COLO668 (cell line): ENCODE data around the gene SGCG.
A peak's percentile ranks its signal among the peaks of the same experiment; 100 is the strongest.

Experiments
- DNase-seq: peaks from one replicate; lab custom pipeline; 2025; ENCODE audit not compliant: unreplicated experiment; lab: John Stamatoyannopoulos, UW

Gene SGCG

DNA sequence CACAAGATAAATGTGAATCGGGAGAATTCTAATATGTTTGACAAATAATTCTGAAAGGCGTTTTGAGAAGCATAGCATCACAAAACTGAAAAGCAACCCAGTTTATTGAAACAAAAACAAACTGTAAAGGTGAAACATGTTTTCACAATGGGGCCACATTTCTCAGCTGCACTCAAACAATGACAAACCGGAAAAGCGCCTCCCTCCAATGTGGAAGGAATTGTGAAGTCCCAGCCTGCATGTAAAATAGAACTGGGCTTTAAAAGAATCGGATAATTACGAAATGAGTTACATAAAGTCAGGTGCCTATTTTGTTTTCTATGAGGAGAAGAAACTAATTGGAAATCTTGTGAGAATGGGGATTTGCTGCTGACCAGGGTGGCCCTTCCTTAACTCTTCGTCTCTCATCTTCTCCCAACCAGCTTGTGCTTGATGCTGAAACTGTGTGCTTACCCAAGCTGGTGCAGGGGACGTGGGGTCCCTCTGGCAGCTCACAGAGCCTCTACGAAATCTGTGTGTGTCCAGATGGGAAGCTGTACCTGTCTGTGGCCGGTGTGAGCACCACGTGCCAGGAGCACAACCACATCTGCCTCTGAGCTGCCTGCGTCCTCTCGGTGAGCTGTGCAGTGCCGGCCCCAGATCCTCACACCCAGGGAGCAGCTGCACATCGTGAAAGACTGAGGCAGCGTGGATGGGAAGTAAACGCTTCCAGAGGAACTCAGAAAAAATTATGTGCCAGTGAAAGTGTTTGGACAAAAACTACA is 143.3 kb downstream of the SGCG start:
- DNase-seq, result no peak

DNA sequence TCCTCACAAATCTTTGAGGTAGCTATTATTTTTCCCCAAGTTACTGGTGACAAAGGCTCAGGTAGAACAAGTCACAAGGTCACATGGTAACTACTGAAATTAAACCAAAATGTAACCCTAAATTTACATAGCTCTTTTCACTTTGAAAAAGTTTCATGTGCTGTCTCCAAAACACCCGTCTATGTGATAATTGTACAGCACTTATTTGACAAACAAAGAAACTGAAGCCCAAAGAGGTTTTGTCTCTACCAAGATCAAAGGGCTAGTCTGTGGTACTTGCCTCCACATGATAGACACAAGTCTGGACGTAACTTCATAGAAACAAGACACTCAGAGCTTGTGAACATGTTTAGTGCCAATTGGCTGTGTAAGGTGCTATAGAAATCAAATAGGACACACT is 144.4 kb downstream of the SGCG start:
- DNase-seq, result no peak

DNA sequence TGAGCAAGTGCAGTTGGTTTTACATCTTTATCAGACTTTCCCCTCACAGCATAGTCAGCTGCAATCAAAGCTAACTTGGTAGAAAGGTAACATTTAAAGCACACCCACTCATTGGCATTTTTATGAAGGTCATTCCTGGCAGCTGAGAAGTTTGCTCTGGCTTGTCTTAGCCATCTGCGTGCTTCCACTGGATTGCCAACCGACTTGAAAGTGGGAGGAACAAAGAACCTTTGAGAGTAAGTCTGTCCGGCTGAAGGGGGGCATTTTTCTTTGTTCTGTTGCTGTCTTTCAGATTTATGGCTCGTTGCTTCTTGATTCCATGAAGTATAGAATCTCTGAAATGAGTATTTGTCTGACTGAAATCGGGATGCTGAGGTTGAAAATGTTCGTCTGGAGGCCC is 149.6 kb downstream of the SGCG start:
- no peak for DNase-seq

DNA sequence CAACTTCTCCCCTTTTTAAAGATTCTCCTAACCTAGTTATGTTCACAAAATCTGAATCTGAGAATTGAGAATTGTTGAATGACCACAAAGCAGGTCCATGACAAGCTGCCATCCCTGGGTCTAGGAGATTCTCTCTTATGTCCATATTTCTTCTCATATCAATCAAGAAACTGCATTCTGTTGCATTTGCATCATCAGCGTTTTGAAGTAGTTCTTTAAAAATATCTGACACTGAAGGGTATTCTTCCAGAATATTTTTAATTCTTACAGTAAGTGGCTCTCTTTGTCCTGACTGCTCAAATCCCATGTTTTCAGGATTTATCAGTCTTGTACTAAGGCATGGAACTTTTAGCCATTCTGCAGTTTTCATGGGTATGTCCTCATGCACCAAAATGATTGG is 158.4 kb downstream of the SGCG start:
- DNase-seq, result no peak

DNA sequence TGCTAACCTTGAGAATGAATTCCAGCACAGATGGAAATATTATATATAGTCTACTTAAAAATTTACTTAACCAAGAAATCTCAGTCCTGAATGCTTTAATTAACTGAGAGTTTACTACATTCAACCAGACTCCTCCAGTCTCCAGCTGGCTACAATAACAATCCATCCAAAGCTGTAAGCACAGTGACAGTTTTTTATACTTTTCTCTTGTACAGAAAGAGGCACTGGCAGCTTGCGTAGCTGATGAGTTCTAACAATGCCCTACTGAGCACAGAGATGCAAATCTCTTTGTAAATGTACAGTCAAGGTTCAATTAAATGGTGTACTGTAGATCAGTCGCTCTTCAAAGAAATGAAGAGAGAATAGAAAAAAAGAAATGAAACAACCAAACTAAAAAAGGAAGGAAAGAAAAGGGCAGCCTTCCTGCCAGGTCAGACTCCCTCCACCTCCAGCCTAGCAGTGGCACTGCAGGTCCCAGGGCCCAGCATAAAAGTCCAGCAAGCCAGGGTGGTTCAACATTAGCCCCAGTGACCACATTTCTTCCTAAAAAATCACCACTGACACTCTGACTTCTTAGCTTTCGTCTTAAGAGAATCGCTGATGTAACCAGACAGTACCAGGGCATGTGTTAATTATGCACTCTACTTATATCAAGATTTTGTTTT is 164.3 kb downstream of the SGCG start:
- no peak for DNase-seq

DNA sequence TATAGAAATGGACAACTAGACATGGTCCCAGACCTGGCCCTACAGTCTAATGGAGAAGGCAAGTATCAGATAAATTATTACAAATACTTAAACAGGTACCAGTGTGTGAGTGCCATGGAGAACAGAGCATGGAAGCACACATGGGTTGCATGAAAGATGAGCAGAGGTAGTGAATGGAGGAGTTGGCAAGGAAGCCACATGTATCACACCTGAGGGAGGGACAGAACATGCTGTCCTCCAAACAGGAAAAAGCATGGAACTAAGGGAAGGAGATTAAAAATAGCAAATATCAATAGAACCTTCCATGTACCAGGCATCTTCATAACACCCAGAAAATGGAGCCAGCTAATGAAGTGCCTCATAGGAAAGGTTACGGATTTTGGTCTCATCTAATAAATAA is 166.8 kb downstream of the SGCG start:
- DNase-seq, result no peak

DNA sequence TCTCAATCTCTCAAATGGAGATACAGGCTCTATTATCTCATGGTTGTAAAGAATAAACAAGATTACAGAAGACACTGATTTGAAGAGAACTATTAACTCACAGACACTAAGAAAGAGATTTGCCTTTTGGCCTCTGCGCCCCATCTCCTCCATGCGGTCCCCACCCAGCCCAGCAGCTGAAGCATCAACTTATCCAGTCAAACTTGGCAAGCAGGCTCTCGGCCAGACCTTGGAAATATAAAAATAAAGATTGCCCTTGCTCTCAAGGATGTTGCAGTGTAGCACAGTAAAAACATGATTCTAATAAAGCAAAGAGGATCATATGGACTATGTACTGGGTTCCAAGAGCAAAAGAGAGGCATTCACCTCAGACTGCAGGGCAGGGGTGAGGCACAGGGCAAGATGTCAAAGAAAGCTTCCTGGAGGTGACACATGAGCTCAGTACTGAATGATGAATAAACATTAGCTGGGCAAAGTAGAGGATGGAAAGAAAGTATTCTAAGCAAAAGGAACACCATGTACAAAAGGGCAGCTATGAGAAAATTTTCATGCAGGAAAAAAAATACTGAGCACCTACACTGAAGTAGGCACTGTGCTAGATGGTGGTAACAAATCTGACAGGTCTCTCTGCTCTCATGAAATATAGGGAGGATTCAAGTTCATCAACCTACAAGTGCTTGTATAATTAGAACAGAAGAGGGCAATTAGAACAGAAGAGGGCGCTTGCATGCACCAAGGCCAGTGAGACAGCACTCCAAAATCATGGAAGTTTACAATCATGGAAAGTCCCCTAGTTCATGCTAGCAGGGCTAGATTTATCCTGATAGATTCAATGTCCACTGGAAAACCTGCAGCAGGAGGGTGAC is 167.7 kb downstream of the SGCG start:
- no peak for DNase-seq

DNA sequence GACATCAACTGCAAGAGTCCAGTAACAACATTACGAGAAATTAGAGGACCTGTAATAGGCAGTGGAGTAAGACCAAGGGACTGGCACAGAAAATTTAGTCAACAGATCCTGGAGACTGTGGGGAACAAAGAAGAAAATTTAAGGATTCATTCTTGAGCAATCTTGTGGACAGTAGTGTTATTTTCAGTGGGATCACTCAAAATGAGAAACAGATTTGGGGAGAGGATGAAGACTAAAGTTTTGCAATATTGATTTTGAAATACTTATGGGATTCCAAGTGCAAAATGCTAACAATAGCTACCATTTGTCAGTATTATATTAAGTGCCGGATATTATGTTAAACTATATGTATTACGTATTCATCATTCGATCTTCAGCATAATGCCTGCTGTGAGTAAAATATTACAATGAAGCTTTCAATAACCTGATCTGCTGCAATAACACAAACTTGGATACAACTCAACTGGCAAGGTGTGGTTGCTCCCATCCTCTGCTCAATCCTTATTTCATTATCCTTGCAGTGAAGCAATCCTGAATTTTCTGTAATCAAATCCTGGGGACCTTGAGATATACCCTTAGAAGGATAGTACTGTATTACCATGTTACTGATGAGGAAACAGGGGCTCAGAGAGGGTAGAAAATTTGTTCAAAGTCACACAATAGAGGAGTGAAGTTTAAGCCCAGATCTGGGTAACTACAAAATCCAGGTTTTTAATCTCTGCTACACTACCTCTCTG is 168.6 kb downstream of the SGCG start:
- DNase-seq, result no peak

DNA sequence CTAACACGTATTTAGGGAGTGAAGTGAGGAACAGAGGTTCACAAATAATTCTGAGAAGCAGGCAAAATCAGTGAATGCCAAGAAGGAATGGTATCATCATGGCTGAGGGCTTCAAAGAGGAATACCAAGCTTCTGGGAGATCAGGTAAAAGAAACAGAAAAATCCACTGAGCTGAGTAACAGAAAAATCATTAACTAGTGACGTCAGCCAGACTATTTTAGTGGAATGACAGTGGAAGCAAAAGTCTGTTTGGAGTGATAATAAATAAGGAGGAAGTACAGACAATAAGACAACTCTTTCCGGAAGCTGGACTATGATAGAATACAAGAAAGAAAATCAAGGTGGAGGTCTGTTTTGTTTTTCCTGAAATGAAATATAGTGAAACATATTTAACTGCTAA is 169.2 kb downstream of the SGCG start:
- no peak for DNase-seq

DNA sequence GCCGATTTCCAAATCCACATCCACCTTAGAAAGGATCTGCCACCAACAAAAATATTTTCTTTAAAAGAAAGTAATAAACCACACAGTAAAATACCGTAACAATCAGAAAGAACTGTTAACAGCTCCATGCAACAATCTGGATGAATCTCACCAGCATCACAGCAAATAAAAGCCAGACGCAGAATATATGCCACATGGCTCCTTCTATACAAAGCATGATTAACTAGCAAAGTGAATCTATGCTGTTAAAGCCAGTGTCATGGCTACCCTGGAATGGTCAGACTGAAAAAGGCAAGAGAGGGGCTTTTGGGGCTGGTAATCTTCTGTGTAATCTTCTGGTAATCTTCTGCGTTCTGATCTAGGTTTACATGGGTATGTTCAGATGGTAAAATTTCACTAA is 171.4 kb downstream of the SGCG start:
- DNase-seq, result no peak

DNA sequence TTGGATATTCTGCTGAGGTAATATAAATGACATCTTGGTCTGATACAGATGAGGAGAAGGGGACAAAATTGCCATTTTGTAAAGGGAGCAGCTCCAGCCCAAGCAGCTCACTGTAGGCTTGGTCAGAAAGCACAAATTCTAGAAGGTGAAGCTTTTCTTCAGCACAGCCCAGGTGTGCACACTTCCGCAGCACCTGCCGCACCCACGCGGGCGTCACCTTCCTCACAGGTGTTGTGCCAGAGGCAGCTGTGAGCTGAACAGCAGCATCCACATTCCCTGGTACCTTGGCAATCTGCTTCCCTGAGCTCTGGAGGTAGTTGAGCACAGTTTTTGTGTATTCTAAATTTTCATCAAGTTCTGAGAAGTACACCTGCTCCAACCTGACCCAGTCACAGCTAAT is 173.7 kb downstream of the SGCG start:
- peak; percentile 80 for DNase-seq

DNA sequence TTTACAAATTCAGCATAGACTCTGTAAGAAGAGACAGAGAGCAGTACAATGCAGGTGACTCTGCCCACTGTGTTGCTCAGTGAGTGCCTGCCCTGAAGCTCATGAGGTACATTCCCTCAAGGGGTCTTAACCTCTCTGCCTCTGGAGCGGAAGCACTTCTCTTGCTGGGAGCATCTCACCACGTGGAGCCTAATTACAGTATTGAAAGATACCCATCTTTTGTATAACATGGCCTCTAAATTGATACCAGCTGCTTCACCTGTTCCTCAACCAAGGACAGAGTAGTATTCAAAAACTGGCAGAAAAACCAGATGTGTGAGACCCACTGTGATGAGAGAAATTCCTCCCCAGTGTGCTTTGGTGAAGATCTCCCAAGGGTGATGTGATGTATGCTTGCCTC is 175.6 kb downstream of the SGCG start:
- no peak for DNase-seq

DNA sequence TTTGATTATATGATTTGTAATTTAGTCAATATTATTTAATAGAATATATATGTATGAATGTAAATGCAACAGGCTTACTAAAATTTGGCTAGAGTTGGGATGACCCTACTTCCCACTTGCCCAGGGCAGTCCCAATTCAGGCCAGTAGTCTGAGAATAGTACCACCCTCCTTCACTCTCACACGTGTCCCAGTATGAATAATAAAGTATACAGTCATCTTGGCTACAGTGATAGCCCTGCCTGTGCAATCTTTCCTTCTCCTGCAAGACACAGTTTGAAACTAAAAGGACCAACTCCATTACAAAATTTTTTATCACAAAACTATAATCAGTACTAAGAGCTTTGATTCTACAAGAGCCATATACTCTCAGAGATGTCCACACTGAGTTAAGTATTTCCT is 176.6 kb downstream of the SGCG start:
- DNase-seq, result no peak

DNA sequence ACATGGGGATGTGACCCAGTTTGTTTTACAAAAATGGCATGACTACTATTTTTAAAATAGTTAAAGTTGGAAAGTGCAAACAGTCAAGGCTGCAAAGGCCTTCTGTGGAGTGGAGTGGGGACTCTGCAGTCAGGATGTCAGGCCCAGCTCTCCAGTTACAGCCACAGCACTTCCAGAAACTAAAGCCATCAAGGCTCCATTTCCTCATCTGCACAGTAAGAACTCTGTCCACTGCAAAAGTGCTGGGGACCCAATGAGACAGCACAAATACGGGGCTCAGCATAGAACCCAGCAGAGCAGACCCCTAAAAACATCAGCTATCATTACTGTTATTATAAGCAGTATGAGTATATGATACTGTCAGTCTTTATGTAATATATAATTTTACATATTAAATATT is 179.1 kb downstream of the SGCG start:
- no peak for DNase-seq

DNA sequence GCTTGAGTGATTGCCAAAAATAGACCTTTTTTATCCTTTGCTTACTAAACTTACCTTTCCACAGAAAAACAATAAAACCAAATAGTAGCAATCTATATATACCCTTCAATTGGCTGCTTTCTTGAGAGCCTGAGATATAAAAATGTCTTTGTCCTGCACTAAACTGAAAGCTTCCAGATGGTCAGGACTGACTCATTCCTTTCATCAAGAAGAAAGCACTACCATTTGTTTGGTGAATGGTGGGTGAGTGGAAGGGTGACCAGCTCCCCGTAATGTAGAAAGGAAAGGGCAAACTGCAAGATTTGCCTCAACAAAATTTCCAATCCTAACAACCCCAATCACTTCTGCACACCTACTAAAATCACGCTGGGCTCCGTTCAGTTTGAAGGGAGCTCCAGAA is 184.9 kb downstream of the SGCG start:
- no peak for DNase-seq

DNA sequence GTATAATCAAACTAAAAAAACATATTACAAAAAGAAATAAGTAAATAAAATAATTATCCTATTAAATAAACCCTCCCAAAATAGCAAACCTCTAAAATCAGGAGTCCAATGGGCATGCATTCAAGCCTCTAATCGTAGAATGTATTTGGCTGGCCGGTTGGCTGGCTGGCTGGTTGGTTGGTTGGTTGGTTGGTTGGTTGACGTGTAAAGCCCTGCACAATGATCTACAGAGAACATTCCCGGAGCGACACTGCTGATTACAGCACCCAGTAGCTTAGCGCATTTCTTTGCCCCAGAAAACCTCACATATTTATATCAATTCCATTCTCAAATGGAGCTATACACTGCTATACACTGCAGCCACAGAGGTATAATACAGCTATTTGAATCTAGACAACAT is 187.1 kb downstream of the SGCG start:
- DNase-seq, result no peak

DNA sequence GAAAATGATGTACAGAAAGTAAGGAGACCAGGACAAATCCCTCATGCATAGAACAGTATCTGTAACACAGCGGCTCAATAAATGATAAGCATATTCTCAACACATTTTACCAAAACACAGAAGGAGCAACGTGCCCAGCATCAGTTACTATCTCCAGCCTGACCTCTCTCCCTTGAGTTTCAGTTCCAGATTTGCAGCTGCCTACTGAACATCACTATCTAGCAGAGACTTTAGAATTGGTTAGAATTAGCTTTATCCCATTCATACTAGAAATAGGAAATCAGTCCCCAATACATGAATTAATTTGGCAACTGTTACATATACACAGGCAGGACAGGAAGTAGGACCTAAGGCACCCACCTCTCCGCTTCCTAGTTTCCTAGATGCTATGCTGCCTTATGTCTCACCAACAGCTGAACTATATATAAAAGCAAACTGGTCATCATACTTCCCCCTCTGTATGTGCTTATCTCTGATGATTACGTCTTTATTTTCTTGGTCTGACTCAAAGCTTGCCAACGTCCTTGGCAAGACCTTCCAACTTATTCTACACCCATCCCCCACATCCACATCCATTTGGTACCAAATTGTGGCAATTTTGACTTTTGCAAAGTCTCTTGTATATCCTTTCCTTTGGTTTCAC is 191.6 kb downstream of the SGCG start:
- DNase-seq, result no peak
